Neural progenitor cell (in vitro differentiated cells): ENCODE data around the gene PRR15L.

Experiments used
- EZH2 ChIP-seq: fragments of 200-600 bp; sonication (generic); IDR thresholded peaks from 2 replicates; pipeline ENCODE4 v1.6.1; 2017; ENCODE audit warnings: antibody characterized with exemption, mild to moderate bottlenecking, moderate library complexity
- TF ChIP-seq, protein P1 (sequence below): fragments of 200-600 bp; sonication (generic); IDR thresholded peaks from 2 replicates; pipeline ENCODE4 v1.5.1; 2017; ENCODE audit warnings: antibody characterized with exemption, mild to moderate bottlenecking

- TF ChIP-seq, protein P1, sequence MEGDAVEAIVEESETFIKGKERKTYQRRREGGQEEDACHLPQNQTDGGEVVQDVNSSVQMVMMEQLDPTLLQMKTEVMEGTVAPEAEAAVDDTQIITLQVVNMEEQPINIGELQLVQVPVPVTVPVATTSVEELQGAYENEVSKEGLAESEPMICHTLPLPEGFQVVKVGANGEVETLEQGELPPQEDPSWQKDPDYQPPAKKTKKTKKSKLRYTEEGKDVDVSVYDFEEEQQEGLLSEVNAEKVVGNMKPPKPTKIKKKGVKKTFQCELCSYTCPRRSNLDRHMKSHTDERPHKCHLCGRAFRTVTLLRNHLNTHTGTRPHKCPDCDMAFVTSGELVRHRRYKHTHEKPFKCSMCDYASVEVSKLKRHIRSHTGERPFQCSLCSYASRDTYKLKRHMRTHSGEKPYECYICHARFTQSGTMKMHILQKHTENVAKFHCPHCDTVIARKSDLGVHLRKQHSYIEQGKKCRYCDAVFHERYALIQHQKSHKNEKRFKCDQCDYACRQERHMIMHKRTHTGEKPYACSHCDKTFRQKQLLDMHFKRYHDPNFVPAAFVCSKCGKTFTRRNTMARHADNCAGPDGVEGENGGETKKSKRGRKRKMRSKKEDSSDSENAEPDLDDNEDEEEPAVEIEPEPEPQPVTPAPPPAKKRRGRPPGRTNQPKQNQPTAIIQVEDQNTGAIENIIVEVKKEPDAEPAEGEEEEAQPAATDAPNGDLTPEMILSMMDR, result no peak
- TF ChIP-seq EZH2, result no peak
Measured at GRCh38 chr17:47945080-47945479, 12.6 kb downstream of the PRR15L start.
